Uterus (tissue), 4 donors: ENCODE measurements around the gene SLC4A1. TPM values are rescaled to one million over a fixed set of nuclear protein-coding genes. Genes with fewer than 3 reads are reported as not detected.

Experiments
- DNase-seq, 2 donors: peaks; one replicate each; pipeline ENCODE4 v3.0.0-alpha.2; 2019 to 2020
- H3K27ac ChIP-seq, 2 donors: fragments of 200-600 bp; sonication (generic); 1 replicate in 1 of 2; 2 replicates in 1 of 2; pipeline ENCODE4 v1.5.1; 2016 to 2018
- H3K27me3 ChIP-seq, 2 donors: fragments of 200-600 bp; sonication (generic); one replicate each; pipeline ENCODE4 v1.5.1; 2018 to 2019; ENCODE audit warnings: control low read depth in 1 of 2
- H3K36me3 ChIP-seq, 2 donors: fragments of 200-600 bp; sonication (generic); one replicate each; pipeline ENCODE4 v1.5.1; 2019; ENCODE audit warnings: control low read depth in 1 of 2
- H3K4me1 ChIP-seq, 2 donors: fragments of 200-600 bp; sonication (generic); one replicate each; pipeline ENCODE4 v1.5.1; 2018 to 2019; ENCODE audit warnings: control low read depth in 1 of 2
- H3K4me3 ChIP-seq, 2 donors: fragments of 200-600 bp; sonication (generic); 1 replicate in 1 of 2; 2 replicates in 1 of 2; pipeline ENCODE4 v1.5.1; 2018 to 2019; ENCODE audit warnings: mild to moderate bottlenecking in 1 of 2
- H3K9me3 ChIP-seq, 2 donors: fragments of 200-600 bp; sonication (generic); one replicate each; pipeline ENCODE4 v1.5.1; 2019; ENCODE audit warnings: control low read depth in 1 of 2
- POLR2A ChIP-seq, 2 donors: fragments of 450-650 bp; IDR thresholded peaks; one replicate each; pipeline ENCODE4 v1.6.1; 2016; ENCODE audit warnings: antibody characterized with exemption in 2 of 2, mild to moderate bottlenecking in 1 of 2, moderate library complexity in 1 of 2
- intact Hi-C: fragments of 100-400 bp; cut with DNase I; formaldehyde crosslinking; loops from one replicate; pipeline ENCODE4 v1.15.1; 2023; ENCODE audit warnings: low total_unique reads
- total RNA-seq, 4 donors: library from RNA; depleted of rRNA in 3 of 4; stranded (reverse); fragments of >200 nt in 3 of 4; gene quantifications; one replicate each; pipeline versions ENCODE4 v1.1.0 to v1.2.4, GENCODE V29; 2014 to 2023
- TF ChIP-seq, protein P1 (sequence below), 4 experiments: fragments of 200-600 bp in 2 of 4; fragments of 450-650 bp in 2 of 4; sonication (generic) in 2 of 4; IDR thresholded peaks; one replicate each; pipeline ENCODE4 v1.5.1; 2016 to 2019; ENCODE audit warnings: antibody characterized with exemption in 4 of 4, mild to moderate bottlenecking in 2 of 4, moderate library complexity in 1 of 4
- donor health status: DM: yes; HTN: yes; CAD: no.

SLC4A1 gene
- total RNA-seq, 4 donors from 2014 or later = 8.4 TPM; not detected in 3

DNA sequence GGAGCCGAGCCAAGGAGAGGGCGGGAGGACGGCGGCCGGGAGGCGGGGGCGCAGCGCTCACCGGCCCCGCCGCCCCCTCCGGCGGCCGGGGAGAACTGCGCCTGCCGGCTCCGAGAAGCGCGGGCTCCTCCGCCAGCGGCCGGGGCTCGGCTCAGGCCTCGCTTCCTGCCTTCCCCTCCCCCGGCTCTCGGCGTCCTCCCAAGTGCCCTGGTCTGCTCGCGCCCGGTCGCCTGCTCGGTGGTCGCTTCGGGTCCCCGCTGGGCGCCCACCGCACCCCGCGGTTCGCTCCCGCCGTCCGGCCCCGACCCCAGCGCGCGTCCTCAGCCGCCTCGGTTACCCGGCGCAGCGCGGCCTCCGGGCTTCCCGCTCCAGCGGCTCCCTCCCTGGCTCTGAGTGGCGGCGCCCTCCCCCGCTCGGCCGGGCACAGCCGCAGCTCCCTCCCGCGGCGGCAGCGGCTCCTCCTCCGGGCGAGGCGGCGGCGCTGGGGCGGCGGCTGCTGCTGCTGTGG, 48.8 kb downstream of the SLC4A1 start:
- Histone ChIP-seq H3K4me3 (peak overlapping the region; percentile 59 to 95), H3K27ac (peak overlapping the region; percentile 98 to 100), H3K9me3 (no peaks in the 10 kb centered on the region), H3K36me3 (no peaks in the 10 kb centered on the region), H3K4me1 (peaks cover 12 to 16% of the 10 kb centered on the region in 2 donors), H3K27me3 (no peaks in the 10 kb centered on the region)
- peak; percentile 66 to 74 for DNase-seq
- TF ChIP-seq POLR2A (IDR thresholded peaks at IDR 0.05) = peak in 1 of 2 donors; percentile 47
- TF ChIP-seq, protein P1, sequence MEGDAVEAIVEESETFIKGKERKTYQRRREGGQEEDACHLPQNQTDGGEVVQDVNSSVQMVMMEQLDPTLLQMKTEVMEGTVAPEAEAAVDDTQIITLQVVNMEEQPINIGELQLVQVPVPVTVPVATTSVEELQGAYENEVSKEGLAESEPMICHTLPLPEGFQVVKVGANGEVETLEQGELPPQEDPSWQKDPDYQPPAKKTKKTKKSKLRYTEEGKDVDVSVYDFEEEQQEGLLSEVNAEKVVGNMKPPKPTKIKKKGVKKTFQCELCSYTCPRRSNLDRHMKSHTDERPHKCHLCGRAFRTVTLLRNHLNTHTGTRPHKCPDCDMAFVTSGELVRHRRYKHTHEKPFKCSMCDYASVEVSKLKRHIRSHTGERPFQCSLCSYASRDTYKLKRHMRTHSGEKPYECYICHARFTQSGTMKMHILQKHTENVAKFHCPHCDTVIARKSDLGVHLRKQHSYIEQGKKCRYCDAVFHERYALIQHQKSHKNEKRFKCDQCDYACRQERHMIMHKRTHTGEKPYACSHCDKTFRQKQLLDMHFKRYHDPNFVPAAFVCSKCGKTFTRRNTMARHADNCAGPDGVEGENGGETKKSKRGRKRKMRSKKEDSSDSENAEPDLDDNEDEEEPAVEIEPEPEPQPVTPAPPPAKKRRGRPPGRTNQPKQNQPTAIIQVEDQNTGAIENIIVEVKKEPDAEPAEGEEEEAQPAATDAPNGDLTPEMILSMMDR (IDR thresholded peaks at IDR 0.05) = peak in 3 of 4 experiments; percentile 45 to 88 (median 67)
- intact Hi-C loops = no loop called here

DNA sequence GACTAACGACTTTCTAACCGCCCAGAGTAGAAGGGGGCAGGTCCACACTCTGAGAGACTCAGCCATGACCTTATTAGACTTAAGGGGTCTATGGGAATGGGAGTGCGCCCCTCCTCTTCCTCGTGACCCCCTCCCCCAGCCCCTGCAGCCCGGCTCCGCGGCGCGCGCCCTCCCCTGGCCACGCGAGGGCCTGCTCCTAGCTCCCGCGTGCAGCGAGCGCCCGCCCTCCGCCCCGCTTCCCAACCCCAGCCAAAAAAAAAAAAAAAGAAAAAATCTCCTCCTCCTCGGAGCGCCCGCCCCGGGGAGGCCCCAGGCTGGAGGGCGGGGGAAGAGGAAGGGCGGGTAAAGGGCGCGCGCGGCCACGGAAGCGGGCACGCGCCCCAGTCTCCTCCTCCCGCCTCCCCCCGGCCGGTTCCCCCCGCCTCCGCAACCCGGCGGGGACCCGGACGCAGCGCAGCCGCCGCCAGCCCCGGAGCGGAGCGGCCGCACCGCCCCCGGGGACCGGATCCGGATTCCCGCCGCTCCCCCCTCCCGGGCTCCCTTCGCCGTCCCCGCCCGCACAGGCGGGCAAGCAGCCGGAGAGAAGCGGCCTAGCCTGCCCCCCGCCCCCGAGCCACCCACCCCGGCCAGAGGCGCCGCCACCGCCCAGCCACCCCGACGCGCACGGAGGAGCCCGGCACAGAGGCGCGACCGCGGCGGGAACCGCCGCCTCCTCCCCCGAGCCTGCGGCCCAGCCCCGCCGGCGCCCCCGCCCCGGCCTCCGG, 49.4 kb downstream of the SLC4A1 start:
- peak overlapping the region; percentile 98 to 100 for H3K27ac ChIP-seq
- no peaks in the 10 kb centered on the region for H3K27me3 ChIP-seq
- H3K4me1 ChIP-seq = peaks cover 12 to 16% of the 10 kb centered on the region in 2 donors
- no peaks in the 10 kb centered on the region for H3K36me3 ChIP-seq
- H3K4me3 ChIP-seq = peak overlapping the region; percentile 59 to 95
- TF ChIP-seq, protein P1 (IDR thresholded peaks at IDR 0.05) = peak; percentile 44 to 78 (median 50)
- TF ChIP-seq POLR2A (IDR thresholded peaks at IDR 0.05) = peak; percentile 15 to 72
- no peaks in the 10 kb centered on the region for H3K9me3 ChIP-seq
- intact Hi-C loops = no loop called here
- peak; percentile 85 to 90 for DNase-seq

DNA sequence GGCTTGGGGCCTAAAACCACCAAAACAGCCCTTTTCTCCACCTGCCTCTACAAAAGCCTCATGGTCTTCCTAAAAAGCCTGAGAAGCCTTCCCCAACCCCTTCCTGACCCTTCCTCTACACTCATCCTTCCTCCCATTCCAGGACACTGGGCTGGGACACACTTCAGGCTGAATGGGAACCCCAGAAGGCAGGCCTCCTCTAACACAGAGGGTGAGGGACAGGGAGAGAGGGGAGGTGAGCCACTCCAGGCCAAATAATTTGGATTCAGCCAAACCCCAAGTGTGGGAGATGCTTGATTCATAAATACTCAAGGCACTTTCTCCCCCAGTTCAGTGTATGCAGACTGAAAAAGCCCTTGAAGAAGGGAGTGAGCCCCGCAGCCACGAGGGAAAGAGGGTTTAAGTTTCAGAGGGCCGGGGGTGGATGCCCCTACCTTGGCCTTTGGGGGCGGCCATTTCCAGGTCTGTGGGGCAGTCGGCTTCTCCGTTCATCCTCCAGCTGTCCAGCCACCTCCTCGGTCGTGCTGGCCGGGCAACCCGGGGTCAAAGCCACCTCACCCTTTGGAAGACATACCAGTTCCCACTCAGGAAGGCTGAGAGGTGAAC, 50.1 kb downstream of the SLC4A1 start:
- peaks cover 12 to 16% of the 10 kb centered on the region in 2 donors for H3K4me1 ChIP-seq

DNA sequence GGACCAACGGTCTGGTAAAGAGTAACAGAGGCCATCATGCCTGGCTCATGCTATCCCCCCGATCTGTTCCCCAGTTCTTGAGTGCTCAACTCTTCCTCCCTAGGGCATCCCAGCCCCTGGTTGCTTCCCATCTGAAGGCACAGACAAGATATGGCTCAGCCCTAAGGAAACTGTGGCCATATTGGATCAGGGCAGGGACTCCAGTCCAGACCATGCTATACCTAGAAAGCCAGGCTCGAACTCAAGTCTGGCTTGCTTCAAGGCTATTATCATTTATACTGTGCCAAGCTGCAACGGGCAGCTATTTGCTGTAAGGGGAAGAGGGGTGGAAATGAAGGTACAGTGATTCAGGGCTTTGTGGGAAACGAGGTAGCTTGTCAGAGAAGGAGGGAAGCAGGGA, 51.2 kb downstream of the SLC4A1 start:
- no peaks in the 10 kb centered on the region for H3K36me3 ChIP-seq
- intact Hi-C loops = no loop called here
- no peak overlapping the region for H3K4me3 ChIP-seq
- H3K27ac ChIP-seq = peak overlapping the region in 1 of 2 donors; percentile 100
- no peak for DNase-seq
- H3K4me1 ChIP-seq = peaks cover 12 to 16% of the 10 kb centered on the region in 2 donors
- H3K9me3 ChIP-seq = no peaks in the 10 kb centered on the region
- TF ChIP-seq, protein P1 (IDR thresholded peaks at IDR 0.05) = no peak
- no peak for TF ChIP-seq POLR2A (IDR thresholded peaks at IDR 0.05)
- H3K27me3 ChIP-seq = no peaks in the 10 kb centered on the region

More for the DNA sequence above, 50.1 kb downstream of the SLC4A1 start:
- no peaks in the 10 kb centered on the region for H3K9me3 ChIP-seq
- peak overlapping the region; percentile 59 to 95 for H3K4me3 ChIP-seq
- H3K27ac ChIP-seq = peak overlapping the region; percentile 98 to 100
- TF ChIP-seq, protein P1 (IDR thresholded peaks at IDR 0.05) = no peak
- TF ChIP-seq POLR2A (IDR thresholded peaks at IDR 0.05) = no peak
- no peaks in the 10 kb centered on the region for H3K27me3 ChIP-seq
- H3K36me3 ChIP-seq = no peaks in the 10 kb centered on the region
- intact Hi-C loops = no loop called here
- no peak for DNase-seq

DNA sequence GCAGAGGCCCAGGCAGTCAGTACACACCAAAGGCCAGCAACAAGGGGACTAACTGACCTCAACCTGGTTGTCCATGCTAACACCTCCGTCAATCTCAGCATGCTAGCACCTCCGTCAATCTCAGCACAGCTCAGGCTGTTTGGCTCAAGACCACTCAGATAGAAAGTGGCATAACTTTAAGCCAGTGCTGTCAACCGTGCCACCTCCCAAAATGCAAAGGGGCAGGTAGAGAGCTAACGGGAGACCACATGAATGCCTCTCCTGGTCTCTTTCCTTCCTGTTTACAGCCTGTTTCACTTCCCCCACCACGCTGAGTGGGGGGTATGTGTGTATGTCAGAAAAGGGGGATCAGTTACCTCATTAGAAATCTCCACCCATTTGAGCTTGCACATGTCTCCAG, 51.8 kb downstream of the SLC4A1 start:
- Histone ChIP-seq H3K36me3 (no peaks in the 10 kb centered on the region), H3K4me3 (no peak overlapping the region), H3K4me1 (peaks cover 14 to 16% of the 10 kb centered on the region in 2 donors), H3K27me3 (no peaks in the 10 kb centered on the region), H3K27ac (no peak overlapping the region), H3K9me3 (no peaks in the 10 kb centered on the region)
- DNase-seq = no peak
- no peak for TF ChIP-seq POLR2A (IDR thresholded peaks at IDR 0.05)
- TF ChIP-seq, protein P1 (IDR thresholded peaks at IDR 0.05) = no peak
- intact Hi-C loops = no loop called here
